ENCODE measurements around the gene NUMB. TPM values are rescaled to one million over a fixed set of nuclear protein-coding genes. Genes with fewer than 3 reads are reported as not detected.

Gene NUMB
- total RNA-seq, 3 donors from 2014 or later (not counting 1 experiment from before 2014, with no cell fraction given), result 50.0 to 67.4 (median 56.3) TPM

DNA sequence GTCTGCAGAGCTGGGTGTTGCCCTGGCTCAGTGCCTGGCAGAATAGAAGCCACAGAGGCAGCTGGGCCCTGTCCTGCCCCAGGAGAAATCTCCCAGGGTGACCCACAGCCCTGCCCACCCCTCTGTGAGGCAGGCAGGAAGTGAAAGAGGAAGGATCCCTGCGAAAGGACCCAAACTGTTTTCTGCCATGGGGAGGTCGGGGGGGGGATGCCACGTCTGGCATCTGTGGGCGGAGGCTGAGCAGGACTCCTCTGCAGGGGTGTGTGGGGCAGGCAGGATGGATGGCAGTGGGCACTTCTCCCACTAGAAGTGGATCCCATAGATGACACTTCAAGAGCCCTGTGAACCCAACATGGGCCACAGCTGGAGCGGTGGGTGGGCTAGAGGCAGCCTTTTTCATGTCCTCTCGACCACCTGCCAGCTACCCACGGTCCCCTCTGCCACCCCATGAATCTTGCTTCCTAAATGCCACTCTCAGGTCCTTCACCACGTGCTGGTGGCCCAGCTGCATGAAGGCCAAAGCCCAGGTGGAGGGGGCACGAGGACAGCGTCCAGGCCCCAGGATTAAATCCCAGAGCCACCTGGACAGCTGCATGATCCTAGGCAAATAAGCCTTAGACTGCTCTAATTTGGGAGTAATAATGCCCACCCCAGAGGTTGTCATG, 217.4 kb downstream of the NUMB start:
- Histone ChIP-seq H3K36me3 (ENCODE audit: control insufficient read depth, insufficient read depth, low read length) (no peaks in the 10 kb centered on the region), H3K27ac (ENCODE audit: low read length) (no peak overlapping the region), H3K4me1 (ENCODE audit: control insufficient read depth, insufficient read depth, low read length) (peaks cover 29% of the 10 kb centered on the region), H3K4me3 (ENCODE audit: low read length) (no peak overlapping the region), H3K27me3 (ENCODE audit: control insufficient read depth, insufficient read depth, low read length) (peaks cover 26% of the 10 kb centered on the region), H3K9me3 (ENCODE audit: control insufficient read depth, insufficient read depth, low read length) (no peaks in the 10 kb centered on the region)
- TF ChIP-seq, protein P1, sequence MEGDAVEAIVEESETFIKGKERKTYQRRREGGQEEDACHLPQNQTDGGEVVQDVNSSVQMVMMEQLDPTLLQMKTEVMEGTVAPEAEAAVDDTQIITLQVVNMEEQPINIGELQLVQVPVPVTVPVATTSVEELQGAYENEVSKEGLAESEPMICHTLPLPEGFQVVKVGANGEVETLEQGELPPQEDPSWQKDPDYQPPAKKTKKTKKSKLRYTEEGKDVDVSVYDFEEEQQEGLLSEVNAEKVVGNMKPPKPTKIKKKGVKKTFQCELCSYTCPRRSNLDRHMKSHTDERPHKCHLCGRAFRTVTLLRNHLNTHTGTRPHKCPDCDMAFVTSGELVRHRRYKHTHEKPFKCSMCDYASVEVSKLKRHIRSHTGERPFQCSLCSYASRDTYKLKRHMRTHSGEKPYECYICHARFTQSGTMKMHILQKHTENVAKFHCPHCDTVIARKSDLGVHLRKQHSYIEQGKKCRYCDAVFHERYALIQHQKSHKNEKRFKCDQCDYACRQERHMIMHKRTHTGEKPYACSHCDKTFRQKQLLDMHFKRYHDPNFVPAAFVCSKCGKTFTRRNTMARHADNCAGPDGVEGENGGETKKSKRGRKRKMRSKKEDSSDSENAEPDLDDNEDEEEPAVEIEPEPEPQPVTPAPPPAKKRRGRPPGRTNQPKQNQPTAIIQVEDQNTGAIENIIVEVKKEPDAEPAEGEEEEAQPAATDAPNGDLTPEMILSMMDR (IDR thresholded peaks at IDR 0.05), result no peak
- intact Hi-C loops (cut with micrococcal nuclease), result no loop called here
- Mint-ChIP-seq H3K4me3 (no peak overlapping the region), H3K9me3 (no peaks in the 10 kb centered on the region), H3K36me3 (no peaks in the 10 kb centered on the region), H3K27me3 (ENCODE audit: low read depth in 2 of 2) (peaks cover 63 to 68% of the 10 kb centered on the region in 2 donors), H3K27ac (no peak overlapping the region), H3K4me1 (peaks cover 6 to 26% of the 10 kb centered on the region in 2 donors)
- ATAC-seq (no peak), DNase-seq (no peak)
- 38% methylated on average over 10 of the region's 10 CpGs for WGBS (ENCODE audit: insufficient coverage)

DNA sequence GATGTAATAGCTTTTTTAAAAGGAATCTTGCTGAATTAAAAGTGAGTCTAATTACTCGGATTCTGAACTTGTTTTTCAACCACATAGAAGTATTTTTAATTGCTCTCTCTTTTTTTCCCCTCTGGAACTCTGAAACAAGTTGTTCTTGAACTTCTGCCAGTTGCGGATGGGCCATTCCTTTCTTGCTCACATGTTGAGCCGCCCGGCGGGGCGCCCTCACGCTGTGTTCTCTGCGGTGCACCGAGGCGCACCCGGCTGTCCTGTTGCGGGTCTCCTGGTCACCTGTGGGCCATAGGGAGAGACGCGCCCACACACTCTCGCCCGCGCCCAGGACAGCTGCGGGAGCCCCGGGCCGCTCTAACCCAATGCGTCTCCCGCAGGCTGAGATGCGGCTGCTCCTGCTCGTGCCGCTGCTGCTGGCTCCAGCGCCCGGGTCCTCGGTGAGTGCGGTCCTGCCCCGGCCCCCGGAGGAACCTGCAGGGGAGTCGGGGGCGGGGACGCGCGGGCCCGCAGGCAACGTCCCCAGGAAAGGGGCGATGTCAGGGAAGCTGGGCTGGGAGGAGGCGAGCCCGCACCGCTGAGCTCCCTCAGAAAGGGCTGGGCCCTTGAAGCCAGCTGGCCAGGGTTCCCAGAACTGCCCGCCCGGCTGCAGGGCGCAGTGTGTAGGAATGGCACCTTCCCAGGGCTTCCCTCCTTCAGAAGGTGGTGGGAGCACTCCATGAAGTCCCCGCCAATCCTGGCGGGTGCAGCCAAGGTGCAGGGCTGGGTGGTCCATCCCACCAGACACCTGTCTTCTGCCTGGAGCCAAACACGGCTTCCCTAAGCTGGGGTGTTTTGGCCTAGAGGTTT, 218.7 kb downstream of the NUMB start:
- no peaks in the 10 kb centered on the region for H3K36me3 ChIP-seq (ENCODE audit: control insufficient read depth, insufficient read depth, low read length)
- H3K4me3 ChIP-seq (ENCODE audit: low read length), result no peak overlapping the region
- intact Hi-C loops (cut with micrococcal nuclease), result no loop called here
- 18% methylated on average over 48 of the region's 48 CpGs for whole genome bisulfite sequencing (ENCODE audit: insufficient coverage)
- Mint-ChIP-seq H3K9me3 (no peaks in the 10 kb centered on the region), H3K27ac (no peak overlapping the region), H3K4me1 (peaks cover 6 to 20% of the 10 kb centered on the region in 2 donors), H3K4me3 (no peak overlapping the region), H3K36me3 (no peaks in the 10 kb centered on the region), H3K27me3 (ENCODE audit: low read depth in 2 of 2) (peaks cover 70 to 74% of the 10 kb centered on the region in 2 donors)
- no peaks in the 10 kb centered on the region for H3K9me3 ChIP-seq (ENCODE audit: control insufficient read depth, insufficient read depth, low read length)
- no peak overlapping the region for H3K27ac ChIP-seq (ENCODE audit: low read length)
- no peak for DNase-seq
- H3K4me1 ChIP-seq (ENCODE audit: control insufficient read depth, insufficient read depth, low read length), result peaks cover 21% of the 10 kb centered on the region
- ATAC-seq, result no peak
- peaks cover 23% of the 10 kb centered on the region for H3K27me3 ChIP-seq (ENCODE audit: control insufficient read depth, insufficient read depth, low read length)
- TF ChIP-seq, protein P1 (IDR thresholded peaks at IDR 0.05), result no peak

DNA sequence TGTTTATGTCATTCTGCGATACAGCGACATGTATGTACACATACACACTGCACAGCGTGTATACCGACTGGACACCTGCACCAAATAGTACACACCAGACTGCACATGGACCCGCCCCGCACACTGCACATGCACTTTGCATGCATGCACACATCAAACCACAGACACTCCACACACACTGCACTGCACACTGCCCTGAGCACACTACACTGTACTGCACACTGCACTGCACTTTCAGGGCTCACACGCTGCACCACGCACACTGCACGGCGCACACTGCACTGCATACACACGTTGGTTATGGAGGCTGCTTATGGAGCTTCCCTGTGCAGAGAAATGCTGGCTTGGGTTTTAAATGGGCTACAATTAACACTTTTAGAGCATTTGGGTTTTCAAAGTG, 219.4 kb downstream of the NUMB start:
- Histone ChIP-seq H3K36me3 (ENCODE audit: control insufficient read depth, insufficient read depth, low read length) (no peaks in the 10 kb centered on the region), H3K9me3 (ENCODE audit: control insufficient read depth, insufficient read depth, low read length) (no peaks in the 10 kb centered on the region), H3K4me1 (ENCODE audit: control insufficient read depth, insufficient read depth, low read length) (peaks cover 21% of the 10 kb centered on the region), H3K27me3 (ENCODE audit: control insufficient read depth, insufficient read depth, low read length) (peaks cover 22% of the 10 kb centered on the region), H3K4me3 (ENCODE audit: low read length) (no peak overlapping the region), H3K27ac (ENCODE audit: low read length) (no peak overlapping the region)
- no peak for ATAC-seq
- TF ChIP-seq, protein P1 (IDR thresholded peaks at IDR 0.05), result no peak
- Mint-ChIP-seq H3K36me3 (no peaks in the 10 kb centered on the region), H3K9me3 (no peaks in the 10 kb centered on the region), H3K4me3 (no peak overlapping the region), H3K27ac (no peak overlapping the region), H3K4me1 (peaks cover 6 to 20% of the 10 kb centered on the region in 2 donors), H3K27me3 (ENCODE audit: low read depth in 2 of 2) (peaks cover 70 to 75% of the 10 kb centered on the region in 2 donors)
- intact Hi-C loops (cut with micrococcal nuclease), result no loop called here
- WGBS (ENCODE audit: insufficient coverage), result 86% methylated on average over 11 of the region's 11 CpGs
- DNase-seq, result no peak

Data from natural killer cell (primary cell).